GM10248 (cell line): Measurements from ENCODE around the gene DQX1.

Experiments
- CTCF ChIA-PET: fragments of 300-600 bp; sonication (Branson Sonifier 250); formaldehyde crosslinking; extraction: SDS; loops from one replicate; lab custom pipeline; 2021; ENCODE audit warnings: antibody characterized with exemption; lab: Yijun Ruan, JAX
- POLR2A ChIA-PET: fragments of 350-650 bp; sonication (Branson Sonifier 250); formaldehyde crosslinking; extraction: SDS; loops from one replicate; lab custom pipeline; 2020; ENCODE audit warnings: antibody characterized with exemption; lab: Yijun Ruan, JAX
- DNase-seq: peaks from one replicate; pipeline ENCODE4 v3.0.0; 2012; ENCODE audit errors: extremely low spot score
- TF ChIP-seq, protein P1 (sequence below): IDR thresholded peaks from 2 replicates; pipeline ENCODE4 v1.5.1; 2012; ENCODE audit warnings: mild to moderate bottlenecking, low read depth; ENCODE audit errors: extremely low read depth, missing control alignments, control extremely low read depth

The DQX1 gene

GRCh38 chr2:74516650-74517049, 9.4 kb downstream of the DQX1 start:
- no peak for DNase-seq
- POLR2A ChIA-PET: interaction anchor here (1.0 kb wide), 1 partner anchor 13 kb away, joined by 5 read pairs; the partner anchor contains the start of genes AUP1 and HTRA2
- CTCF ChIA-PET: interaction anchor here (1.0 to 1.3 kb wide), 4 partner anchors 13 to 71 kb away, joined by 3 to 6 read pairs (median 4); partner anchors contain the start of gene HTRA2
- TF ChIP-seq, protein P1, sequence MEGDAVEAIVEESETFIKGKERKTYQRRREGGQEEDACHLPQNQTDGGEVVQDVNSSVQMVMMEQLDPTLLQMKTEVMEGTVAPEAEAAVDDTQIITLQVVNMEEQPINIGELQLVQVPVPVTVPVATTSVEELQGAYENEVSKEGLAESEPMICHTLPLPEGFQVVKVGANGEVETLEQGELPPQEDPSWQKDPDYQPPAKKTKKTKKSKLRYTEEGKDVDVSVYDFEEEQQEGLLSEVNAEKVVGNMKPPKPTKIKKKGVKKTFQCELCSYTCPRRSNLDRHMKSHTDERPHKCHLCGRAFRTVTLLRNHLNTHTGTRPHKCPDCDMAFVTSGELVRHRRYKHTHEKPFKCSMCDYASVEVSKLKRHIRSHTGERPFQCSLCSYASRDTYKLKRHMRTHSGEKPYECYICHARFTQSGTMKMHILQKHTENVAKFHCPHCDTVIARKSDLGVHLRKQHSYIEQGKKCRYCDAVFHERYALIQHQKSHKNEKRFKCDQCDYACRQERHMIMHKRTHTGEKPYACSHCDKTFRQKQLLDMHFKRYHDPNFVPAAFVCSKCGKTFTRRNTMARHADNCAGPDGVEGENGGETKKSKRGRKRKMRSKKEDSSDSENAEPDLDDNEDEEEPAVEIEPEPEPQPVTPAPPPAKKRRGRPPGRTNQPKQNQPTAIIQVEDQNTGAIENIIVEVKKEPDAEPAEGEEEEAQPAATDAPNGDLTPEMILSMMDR: no peak

DNA sequence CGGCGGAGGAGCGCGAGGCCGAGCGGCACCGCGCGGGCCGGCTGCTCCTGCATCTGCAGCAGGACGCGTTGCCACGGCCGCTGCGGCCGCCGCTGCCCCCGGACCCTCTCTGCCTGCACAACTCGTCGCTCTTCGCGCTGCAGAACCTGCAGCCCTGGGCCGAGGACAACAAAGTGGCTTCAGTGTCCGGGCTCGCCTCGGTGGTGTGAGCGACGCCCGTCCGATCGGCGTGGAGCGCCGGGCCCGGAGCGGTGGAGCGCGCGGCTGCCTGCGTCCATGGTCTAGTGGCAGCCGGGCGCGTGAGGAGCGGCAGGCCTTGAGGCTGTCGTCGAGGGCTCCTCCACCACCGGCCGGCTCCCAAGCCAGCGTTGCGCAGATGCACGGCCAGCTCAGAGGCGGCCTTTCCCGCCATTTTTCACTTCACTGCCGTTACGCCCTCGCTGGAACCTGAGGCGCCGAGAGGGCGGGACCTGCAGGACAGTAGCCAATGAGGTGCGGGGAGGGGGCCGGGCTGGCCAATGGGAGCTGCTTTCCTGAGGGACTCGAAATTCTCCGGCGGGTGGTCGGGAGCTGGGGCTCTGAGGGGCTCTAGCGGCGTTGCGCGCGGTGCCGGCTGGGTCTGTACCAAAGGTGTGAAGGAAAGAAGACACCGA, 9.9 kb downstream of the DQX1 start:
- CTCF ChIA-PET: interaction anchor here (1.0 to 1.3 kb wide), 4 partner anchors 12 to 71 kb away, joined by 3 to 6 read pairs (median 4); partner anchors contain the start of gene HTRA2
- DNase-seq: peak; percentile 93
- TF ChIP-seq, protein P1: no peak
- POLR2A ChIA-PET: interaction anchor here (1.0 kb wide), 1 partner anchor 14 kb away, joined by 5 read pairs; the partner anchor contains the start of genes AUP1 and HTRA2

DNA sequence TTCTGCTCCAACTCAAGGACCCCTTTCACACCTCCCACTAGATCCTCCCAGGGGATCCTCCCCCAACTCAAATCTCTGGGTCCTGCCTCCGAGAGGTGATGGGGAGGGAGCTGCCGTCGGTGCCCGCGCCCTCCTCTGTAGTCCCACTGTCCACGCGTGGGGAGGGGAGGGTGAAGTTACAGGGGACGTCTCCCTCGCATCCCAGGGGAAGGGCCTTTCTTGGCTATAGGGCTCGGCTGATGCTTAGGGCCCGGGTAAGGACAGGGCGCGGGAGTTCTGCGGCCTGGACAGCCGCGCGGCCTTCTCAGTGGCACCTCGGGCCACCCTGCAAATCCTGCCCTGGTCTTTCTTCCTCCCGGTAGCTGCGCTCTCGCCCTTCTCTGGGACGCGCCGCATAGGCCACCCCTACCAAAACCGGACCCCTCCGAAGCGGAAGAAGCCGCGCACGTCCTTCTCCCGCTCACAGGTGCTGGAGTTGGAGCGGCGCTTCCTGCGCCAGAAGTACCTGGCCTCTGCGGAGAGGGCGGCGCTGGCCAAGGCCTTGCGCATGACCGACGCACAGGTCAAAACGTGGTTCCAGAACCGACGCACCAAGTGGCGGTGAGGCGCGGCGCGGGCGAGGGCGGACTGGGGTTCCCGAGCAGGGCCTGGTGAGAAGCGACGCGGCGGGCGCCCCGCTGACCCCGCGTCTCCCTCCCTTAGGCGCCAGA, 10.6 kb downstream of the DQX1 start:
- POLR2A ChIA-PET: no interaction called here
- CTCF ChIA-PET: interaction anchor here (0.6 to 3.9 kb wide), 5 partner anchors 11 to 83 kb away, joined by 3 to 10 read pairs (median 4); partner anchors contain the start of genes CCDC142 and TTC31

DNA sequence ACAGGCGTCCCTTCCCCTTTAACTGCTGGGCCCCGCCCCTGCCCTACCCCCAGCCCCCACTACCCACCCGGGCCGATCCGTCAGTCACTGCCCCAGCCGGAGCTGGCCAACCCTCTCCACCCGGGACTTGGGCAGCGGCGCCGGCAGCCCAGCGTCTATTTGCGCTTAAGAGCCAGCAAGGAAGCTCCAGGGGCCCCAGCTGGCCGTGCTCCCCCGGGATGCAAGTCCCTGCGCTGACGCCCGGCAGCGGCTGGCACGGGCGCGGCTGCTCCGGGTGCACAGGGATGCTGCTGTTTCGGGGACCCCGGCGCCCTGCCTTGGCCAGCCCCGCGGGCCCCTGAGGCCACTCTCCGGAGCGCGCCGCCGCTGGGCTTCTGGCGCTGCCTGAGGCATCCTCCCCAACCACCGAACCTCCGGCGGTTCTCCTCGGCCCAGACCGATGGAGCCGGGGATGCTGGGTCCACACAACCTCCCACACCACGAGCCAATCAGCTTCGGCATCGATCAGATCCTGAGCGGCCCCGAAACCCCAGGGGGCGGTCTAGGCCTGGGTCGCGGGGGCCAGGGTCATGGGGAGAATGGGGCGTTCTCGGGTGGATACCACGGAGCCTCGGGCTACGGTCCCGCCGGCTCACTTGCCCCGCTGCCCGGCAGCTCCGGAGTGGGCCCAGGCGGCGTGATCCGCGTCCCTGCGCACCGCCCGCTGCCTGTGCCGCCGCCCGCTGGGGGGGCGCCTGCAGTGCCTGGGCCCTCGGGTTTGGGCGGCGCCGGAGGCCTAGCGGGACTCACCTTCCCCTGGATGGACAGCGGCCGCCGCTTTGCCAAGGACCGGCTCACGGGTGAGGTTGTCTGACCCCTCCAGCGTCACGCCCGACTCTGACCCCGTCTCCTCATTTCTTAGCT, 11.4 kb downstream of the DQX1 start, which contains the start of gene TLX2:
Gene TLX2 (plus strand): TSS at position 83 of the 903 bp plus-strand sequence. CDS start 357 bp downstream, at position 440.
- POLR2A ChIA-PET: interaction anchor here (0.7 kb wide), 1 partner anchor 8 kb away, joined by 4 read pairs; no protein-coding TSS in a partner anchor
- TF ChIP-seq, protein P1: no peak
- CTCF ChIA-PET: interaction anchor here (1.0 to 3.9 kb wide), 4 partner anchors 17 to 74 kb away, joined by 3 to 10 read pairs (median 4); partner anchors contain the start of genes CCDC142 and TTC31
- peak; percentile 31 for DNase-seq

More for the DNA sequence above, 10.6 kb downstream of the DQX1 start:
- no peak for DNase-seq
- TF ChIP-seq, protein P1: no peak

DNA sequence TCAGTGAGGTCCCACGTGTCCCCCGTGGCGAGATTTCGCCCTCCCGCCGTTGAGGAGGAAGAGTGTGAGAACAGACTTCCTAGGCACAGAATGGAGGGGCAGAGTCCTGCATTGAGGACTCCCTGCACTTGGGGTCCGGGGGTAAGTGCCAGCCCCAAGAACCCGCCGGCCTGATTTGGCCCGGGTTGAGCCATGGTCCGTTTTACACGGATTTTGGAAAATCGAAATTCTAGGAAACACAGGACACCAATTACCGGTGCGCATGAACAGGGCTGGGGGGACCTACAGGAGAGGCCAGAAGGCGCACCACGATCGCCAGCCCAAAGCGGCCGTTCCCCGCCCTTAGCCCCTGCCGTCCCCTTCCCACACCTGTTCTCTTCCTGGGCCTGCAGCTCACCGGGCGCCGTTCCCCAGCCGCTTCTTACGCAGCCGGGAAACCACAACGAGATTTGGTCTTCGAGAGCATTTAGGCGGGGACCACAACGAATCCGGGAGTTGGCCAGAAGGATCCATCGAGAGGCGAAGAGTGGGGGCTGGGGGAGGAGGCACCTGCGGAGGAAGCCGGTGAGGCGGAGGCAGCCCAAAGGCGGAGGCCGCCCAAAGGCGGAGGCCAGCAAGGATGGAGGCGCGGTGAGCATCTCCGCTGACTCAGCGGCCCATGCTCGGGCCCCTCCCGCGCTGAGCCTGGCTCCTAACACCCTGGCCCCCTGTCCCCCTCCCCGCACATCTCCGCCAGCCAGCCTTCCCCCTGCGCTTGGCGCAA, 12.2 kb downstream of the DQX1 start:
- peak; percentile 32 for DNase-seq
- TF ChIP-seq, protein P1: no peak
- ChIA-PET CTCF (interaction anchor here (1.1 to 3.9 kb wide), 3 partner anchors 16 to 72 kb away, joined by 3 to 10 read pairs (median 4); partner anchors contain the start of genes CCDC142 and TTC31), POLR2A (interaction anchor here (0.7 kb wide), 1 partner anchor 9 kb away, joined by 4 read pairs; no protein-coding TSS in a partner anchor)
